Adrenal gland (tissue), 12 donors: ENCODE results near the gene MYBBP1A. TPM values are rescaled to one million over a fixed set of nuclear protein-coding genes. Genes with fewer than 3 reads are reported as not detected.

Source experiments
- DNase-seq, 7 donors: peaks; one replicate each; pipeline ENCODE4 v3.0.0-alpha.2; 2019 to 2020
- H3K27ac ChIP-seq, 5 donors: fragments of 200-600 bp; sonication (generic) in 4 of 5; 1 replicate in 3 of 5; 2 replicates in 2 of 5; pipeline versions ENCODE4 v1.5.1 to v1.8.0; 2016 to 2020; ENCODE audit warnings: mild to moderate bottlenecking in 1 of 5
- H3K27me3 ChIP-seq: fragments of 200-600 bp; 2 replicates; pipeline ENCODE4 v1.8.0; 2021
- H3K36me3 ChIP-seq, 2 donors: fragments of 200-600 bp; replicated peaks in 1 of 2; 1 replicate in 1 of 2; 2 replicates in 1 of 2; pipeline versions ENCODE4 v1.5.1 to v1.8.0; 2018 to 2022
- H3K4me1 ChIP-seq, 2 donors: fragments of 200-600 bp; replicated peaks in 1 of 2; 1 replicate in 1 of 2; 2 replicates in 1 of 2; pipeline versions ENCODE4 v1.5.1 to v1.8.0; 2018 to 2021
- H3K4me3 ChIP-seq, 4 donors: fragments of 200-600 bp; sonication (generic) in 3 of 4; one replicate each; pipeline ENCODE4 v1.5.1; 2016 to 2018
- H3K9me3 ChIP-seq, 3 donors: fragments of 200-600 bp; sonication (generic) in 1 of 3; replicated peaks in 1 of 3; 1 replicate in 2 of 3; 2 replicates in 1 of 3; pipeline versions ENCODE4 v1.5.1 to v1.8.0; 2016 to 2021
- CTCF ChIP-seq, 6 experiments: fragments of 450-650 bp in 4 of 6; fragments of 200-600 bp in 2 of 6; sonication (generic) in 1 of 6; IDR thresholded peaks; 1 replicate in 5 of 6; 2 replicates in 1 of 6; pipeline versions ENCODE4 v1.5.1 to v1.8.0; 2016 to 2021; ENCODE audit warnings: antibody characterized with exemption in 6 of 6, mild to moderate bottlenecking in 2 of 6, moderate library complexity in 1 of 6
- POLR2A ChIP-seq, 2 donors: fragments of 450-650 bp; IDR thresholded peaks; one replicate each; pipeline ENCODE4 v1.6.1; 2017; ENCODE audit warnings: antibody characterized with exemption in 2 of 2, mild to moderate bottlenecking in 2 of 2, moderate library complexity in 1 of 2
- WGBS, 4 donors: extraction: QIAGEN DNeasy Blood & Tissue Kit in 2 of 4; methylation state at CpG; one replicate each; pipeline versions ENCODE4 v1.1.5 to v1.1.7; 2013 to 2017; 5-methylcytosine and 5-hydroxymethylcytosine counted together
- intact Hi-C, 2 donors: fragments of 100-400 bp; cut with DNase I; formaldehyde crosslinking; loops; one replicate each; pipeline versions ENCODE4 v1.14.1 to v1.15.0; 2022 to 2023
- polyA plus RNA-seq, 3 donors: library from polyadenylated mRNA; stranded (reverse); fragments of 200-250 nt in 2 of 3; fragments of 350-450 nt in 1 of 3; fragmentation: Illumina TruSeq in 1 of 3; extraction: RNeasy Lipid Tissue Mini Kit (QIAGEN cat#74804) in 1 of 3; gene quantifications; one replicate each; pipeline ENCODE4 v1.2.3, GENCODE V29; 2013 to 2014
- total RNA-seq, 9 donors: library from RNA; depleted of rRNA in 4 of 9; stranded (reverse); fragments of >200 nt in 4 of 9; fragments of 120-200 nt in 1 of 9; fragmentation: NEBNext Ultra II Directional in 1 of 9; extraction: Animal tissue kit (Norgen Biotek cat#: 25700) in 1 of 9; gene quantifications; one replicate each; pipeline versions ENCODE4 v1.1.0 to v1.2.4, GENCODE V29; 2013 to 2023
- donor health status: healthy with polysubstance abuse.
- donor health status: Bipolar disorder and iron deficiency.
- donor health status: DM: yes; HTN: yes; CAD: no.
- donor health status: DM: no; HTN: no; CAD: no.
- donor health status: DM: no; HTN: no; CAD: no.
- donor health status: DM: yes; HTN: yes; CAD: no.

Gene MYBBP1A
- total and polyA plus RNA-seq, 12 donors = 17.9 to 65.5 (median 42.4) TPM

GRCh38 chr17:4565209-4566141 lies 10.3 kb upstream of the MYBBP1A start:
- Histone ChIP-seq H3K4me1 (peaks cover 0 to 15% of the 10 kb centered on the region in 2 donors), H3K36me3 (no peaks in the 10 kb centered on the region), H3K27me3 (no peaks in the 10 kb centered on the region), H3K27ac (no peak overlapping the region), H3K4me3 (no peak overlapping the region), H3K9me3 (no peaks in the 10 kb centered on the region)
- TF ChIP-seq CTCF (IDR thresholded peaks at IDR 0.05) (peak; percentile 65 to 81 (median 74)), POLR2A (IDR thresholded peaks at IDR 0.05) (no peak)
- DNase-seq = peak in 6 of 7 donors; percentile 68 to 87 (median 80)
- intact Hi-C loops = loop anchor here in 1 of 2 donors (5.0 kb wide), 1 partner anchor 57 kb away; no protein-coding TSS in a partner anchor
- WGBS, 4 donors = 29 to 37% (median 31%) methylated on average over 16 of the region's 16 CpGs

DNA sequence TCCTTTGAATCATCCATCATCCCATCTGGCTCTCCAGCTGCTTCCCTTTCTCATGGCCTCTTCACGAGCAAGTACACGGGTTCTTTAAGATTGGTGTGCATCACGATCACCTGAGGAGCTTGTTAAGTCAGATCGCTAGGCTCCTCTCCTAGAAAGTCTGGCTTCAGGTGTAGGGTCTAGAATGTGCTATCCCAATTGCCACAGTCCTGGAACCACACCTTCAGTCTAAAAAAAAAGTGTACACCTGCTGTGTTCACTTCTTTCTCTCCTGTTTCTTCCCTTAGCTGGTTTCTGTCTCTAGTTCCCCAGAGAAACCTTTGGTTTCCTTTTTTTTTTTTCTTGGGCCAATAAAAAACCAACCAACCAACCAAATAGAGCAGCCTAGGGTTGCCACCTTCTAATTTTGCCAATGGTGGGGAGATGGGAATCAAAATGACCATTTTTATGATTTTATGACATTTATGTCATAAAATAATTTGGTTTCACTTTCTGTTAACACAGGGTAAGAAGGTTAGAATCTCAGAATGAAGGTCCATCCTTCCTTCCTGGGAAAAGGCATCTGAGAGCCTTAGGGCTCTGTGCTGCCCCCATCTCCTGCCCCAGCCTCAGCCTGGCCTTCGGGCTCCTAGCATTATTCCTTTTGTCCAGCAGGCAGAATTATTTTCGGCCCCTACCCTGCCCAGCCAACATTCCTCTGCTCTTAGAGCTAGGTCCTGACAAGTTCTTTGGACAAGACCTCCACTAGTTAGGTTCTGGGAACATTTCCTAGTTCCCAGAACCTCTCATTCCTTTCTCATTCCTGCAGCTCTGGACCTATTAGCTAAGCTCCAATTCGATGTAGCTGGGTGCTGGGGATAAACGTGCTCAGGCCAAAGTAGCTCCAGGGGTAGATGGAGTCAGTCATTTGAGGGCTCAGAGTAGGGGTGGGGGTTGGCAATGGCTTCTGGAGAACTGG lies 7.1 kb upstream of the MYBBP1A start:
- Histone ChIP-seq H3K9me3 (no peaks in the 10 kb centered on the region), H3K27me3 (no peaks in the 10 kb centered on the region), H3K36me3 (no peaks in the 10 kb centered on the region), H3K4me1 (peaks cover 0 to 17% of the 10 kb centered on the region in 2 donors), H3K27ac (no peak overlapping the region), H3K4me3 (no peak overlapping the region)
- TF ChIP-seq CTCF (IDR thresholded peaks at IDR 0.05) (no peak), POLR2A (IDR thresholded peaks at IDR 0.05) (no peak)
- WGBS, 4 donors = 67 to 73% (median 71%) methylated on average over 8 of the region's 8 CpGs
- no peak for DNase-seq
- intact Hi-C loops = no loop called here

- Histone ChIP-seq H3K36me3 (no peaks in the 10 kb centered on the region), H3K4me1 (peaks cover 2 to 17% of the 10 kb centered on the region in 2 donors), H3K27ac (peak overlapping the region in 2 of 5 donors; percentile 47 to 49), H3K27me3 (no peaks in the 10 kb centered on the region), H3K9me3 (no peaks in the 10 kb centered on the region), H3K4me3 (no peak overlapping the region)
- 38 to 50% (median 42%) methylated on average over 5 to 11 of the region's 11 CpGs for WGBS, 4 donors
- TF ChIP-seq POLR2A (IDR thresholded peaks at IDR 0.05) (no peak), CTCF (IDR thresholded peaks at IDR 0.05) (peak in 4 of 6 experiments; percentile 34 to 46 (median 38))
- intact Hi-C loops = no loop called here
- peak in 6 of 7 donors; percentile 58 to 83 (median 78) for DNase-seq
These were observed 5.7 kb upstream of the MYBBP1A start for GRCh38 chr17:4560837-4561256.
